PC-3 (cell line): Measurements from ENCODE around the gene SCRG1. TPM values are rescaled to one million over a fixed set of nuclear protein-coding genes. Genes with fewer than 3 reads are reported as not detected.

Source experiments
- ATAC-seq: fragments of 200-7000 bp; cut with Tn5 transposase; 2 replicates; pipeline ENCODE4 v1.9.1; 2020; ENCODE audit warnings: mild to moderate bottlenecking, moderate library complexity
- BruUV-seq: library from RNA; stranded (reverse); fragments of 400-500 nt; replicated peaks from 2 replicates; lab custom pipeline; 2021; lab: Mats Ljungman, UMichigan
- CTCF ChIA-PET: fragments of 300-600 bp; sonication (Branson Sonifier 250); formaldehyde crosslinking; loops from one replicate; lab custom pipeline; 2022; ENCODE audit warnings: antibody characterized with exemption; lab: Charles Lee
- POLR2A ChIA-PET: fragments of 300-600 bp; sonication (Branson Sonifier 250); formaldehyde crosslinking; loops from one replicate; lab custom pipeline; 2022; ENCODE audit warnings: antibody characterized with exemption; ENCODE audit not compliant: unreplicated experiment; lab: Charles Lee
- DNase-seq: peaks from one replicate; pipeline ENCODE4 v3.0.0-alpha.2; 2015
- H2AFZ ChIP-seq: fragments of 300-600 bp; sonication (generic); 2 replicates; pipeline ENCODE4 v1.6.0; 2016; ENCODE audit warnings: antibody characterized with exemption, low read length
- H3F3A ChIP-seq: fragments of 300-600 bp; sonication (generic); one replicate; pipeline ENCODE4 v1.6.0; 2017; ENCODE audit warnings: antibody characterized with exemption, low read length, control low read depth, mild to moderate bottlenecking; ENCODE audit not compliant: unreplicated experiment
- H3K27ac ChIP-seq: fragments of 300-600 bp; sonication (generic); 2 replicates; pipeline ENCODE4 v1.5.1; 2016; ENCODE audit warnings: mild to moderate bottlenecking, low read length
- H3K27me3 ChIP-seq: fragments of 300-600 bp; sonication (generic); 2 replicates; pipeline ENCODE4 v1.6.1; 2016; ENCODE audit warnings: low read length, mixed read lengths
- H3K36me3 ChIP-seq: fragments of 300-600 bp; sonication (generic); 2 replicates; pipeline ENCODE4 v1.6.1; 2016; ENCODE audit warnings: low read depth, mixed run types, low read length, mixed read lengths
- H3K4me1 ChIP-seq: fragments of 300-600 bp; sonication (generic); 2 replicates; pipeline ENCODE4 v1.5.1; 2016; ENCODE audit warnings: low read length; ENCODE audit not compliant: insufficient read depth
- H3K4me2 ChIP-seq: fragments of 300-600 bp; sonication (generic); 2 replicates; pipeline ENCODE4 v1.6.0; 2016; ENCODE audit warnings: low read length
- H3K4me3 ChIP-seq: fragments of 300-600 bp; sonication (generic); 2 replicates; pipeline ENCODE4 v1.5.1; 2016; ENCODE audit warnings: mild to moderate bottlenecking, low read length, mixed read lengths
- H3K79me2 ChIP-seq: fragments of 300-600 bp; sonication (generic); 2 replicates; pipeline ENCODE4 v1.6.1; 2017; ENCODE audit warnings: low read length, mixed read lengths
- H3K9ac ChIP-seq: fragments of 300-600 bp; sonication (generic); 2 replicates; pipeline ENCODE4 v1.6.0; 2016; ENCODE audit warnings: mild to moderate bottlenecking, low read length
- H3K9me2 ChIP-seq: fragments of 300-600 bp; sonication (generic); replicated peaks from 2 replicates; pipeline ENCODE4 v1.6.1; 2016; ENCODE audit warnings: mixed run types, low read length, mixed read lengths
- H3K9me3 ChIP-seq: fragments of 300-600 bp; sonication (generic); 2 replicates; pipeline ENCODE4 v1.6.1; 2016; ENCODE audit warnings: low read length, mixed read lengths
- H4K20me1 ChIP-seq: fragments of 300-600 bp; sonication (generic); 2 replicates; pipeline ENCODE4 v1.6.1; 2016; ENCODE audit warnings: low read length, mixed read lengths
- EZH2 ChIP-seq: fragments of 300-600 bp; sonication (generic); IDR thresholded peaks from one replicate; pipeline ENCODE4 v1.6.1; 2017; ENCODE audit warnings: antibody characterized with exemption, mild to moderate bottlenecking, low read length; ENCODE audit not compliant: unreplicated experiment
- EZH2phosphoT487 ChIP-seq: fragments of 300-600 bp; sonication (generic); IDR thresholded peaks from 2 replicates; pipeline ENCODE4 v1.6.1; 2018; ENCODE audit warnings: mild to moderate bottlenecking, antibody characterized with exemption, low read length, borderline replicate concordance
- intact Hi-C: fragments of 100-400 bp; cut with micrococcal nuclease; formaldehyde crosslinking; loops from 2 replicates; pipeline ENCODE4 v1.9.0; 2023
- total RNA-seq: library from RNA; depleted of rRNA; stranded (reverse); fragments of >200 nt; gene quantifications from 2 replicates; pipeline ENCODE4 v1.2.3, GENCODE V29; 2014
- TF ChIP-seq, protein P1 (sequence below): fragments of 300-600 bp; sonication (generic); conservative IDR thresholded peaks from 2 replicates; pipeline ENCODE4 v1.5.1; 2017; ENCODE audit warnings: antibody characterized with exemption, low read depth, mild to moderate bottlenecking, low read length

Gene SCRG1
- total RNA-seq, 1 experiment from 2014 or later, result not detected

DNA sequence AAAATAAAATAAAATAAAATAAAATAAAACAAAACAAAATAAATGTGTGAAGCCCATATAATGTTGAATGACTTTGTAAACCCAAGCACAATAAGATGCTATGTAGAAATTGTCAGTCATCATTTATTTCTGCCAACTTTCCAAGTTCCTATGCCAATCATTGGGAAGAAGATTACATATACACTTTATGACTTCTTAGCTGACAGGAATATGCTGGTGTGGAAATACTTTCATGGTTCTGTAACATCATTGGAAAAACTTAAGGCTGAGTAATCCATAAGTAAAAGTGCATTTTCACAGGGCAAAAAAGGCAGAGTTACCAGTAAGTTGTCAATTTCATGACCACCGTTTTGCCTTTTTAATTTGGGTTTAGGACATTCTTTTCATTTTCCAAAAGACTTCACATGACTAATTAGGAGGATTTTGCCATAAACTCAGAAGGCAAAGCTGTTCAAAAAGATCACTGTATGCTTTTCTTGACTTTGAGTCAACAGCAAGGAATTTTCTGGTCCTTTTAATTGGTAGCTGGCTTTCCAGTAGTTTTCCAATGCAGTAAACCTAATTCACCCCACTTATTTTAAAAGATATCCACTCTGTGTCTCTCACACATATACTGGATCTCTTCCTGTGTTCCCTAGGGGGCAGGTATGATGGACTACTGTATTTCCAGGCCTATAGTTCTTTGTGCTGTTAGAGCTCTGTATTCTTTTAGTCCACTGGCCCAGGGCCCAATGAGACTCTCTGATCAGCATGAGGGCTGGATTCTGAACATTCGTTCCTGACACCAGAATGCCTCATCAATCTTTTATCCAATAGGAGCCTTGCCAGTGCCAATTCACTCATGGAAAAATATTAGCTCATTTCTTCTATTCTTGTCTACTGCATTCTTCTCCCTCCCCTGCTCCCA lies 26.2 kb upstream of the SCRG1 start:
- no peak overlapping the region for H3K9ac ChIP-seq

DNA sequence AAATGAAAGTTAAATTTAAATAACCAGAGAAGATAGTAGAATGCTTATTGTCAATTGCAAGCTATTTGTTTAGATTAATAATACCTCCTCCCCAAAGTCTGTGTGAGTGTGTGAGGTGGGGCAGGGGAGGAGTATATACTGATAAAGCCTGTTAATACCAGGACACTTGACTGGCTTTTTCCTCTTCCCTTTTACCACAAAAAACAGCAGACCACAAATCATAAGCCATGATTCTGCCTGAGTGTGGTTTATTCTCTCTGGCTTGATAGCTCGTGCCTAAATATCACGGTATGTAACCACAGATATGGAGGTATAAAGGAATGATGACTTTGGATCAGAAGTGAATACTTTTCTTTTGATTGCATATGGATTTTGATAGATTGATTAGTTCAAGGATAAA lies 21.9 kb upstream of the SCRG1 start:
- CTCF ChIA-PET, result interaction anchor here (0.6 to 1.1 kb wide), 6 partner anchors 67 to 522 kb away, joined by 3 to 11 read pairs (median 4); no protein-coding TSS in a partner anchor
- Histone ChIP-seq H3K9me3 (no peaks in the 10 kb centered on the region), H3K79me2 (no peaks in the 10 kb centered on the region), H3K4me1 (peaks cover 32% of the 10 kb centered on the region), H3K27ac (no peak overlapping the region), H2AFZ (no peak overlapping the region), H3K9me2 (no peaks in the 10 kb centered on the region), H3F3A (no peaks in the 10 kb centered on the region), H3K4me3 (no peak overlapping the region), H3K27me3 (no peaks in the 10 kb centered on the region), H3K9ac (no peak overlapping the region), H3K4me2 (no peak overlapping the region), H3K36me3 (no peaks in the 10 kb centered on the region), H4K20me1 (no peaks in the 10 kb centered on the region)
- POLR2A ChIA-PET, result no interaction called here
- BruUV-seq, result no TSS peak
- TF ChIP-seq EZH2 (no peak), EZH2phosphoT487 (no peak)
- TF ChIP-seq, protein P1, sequence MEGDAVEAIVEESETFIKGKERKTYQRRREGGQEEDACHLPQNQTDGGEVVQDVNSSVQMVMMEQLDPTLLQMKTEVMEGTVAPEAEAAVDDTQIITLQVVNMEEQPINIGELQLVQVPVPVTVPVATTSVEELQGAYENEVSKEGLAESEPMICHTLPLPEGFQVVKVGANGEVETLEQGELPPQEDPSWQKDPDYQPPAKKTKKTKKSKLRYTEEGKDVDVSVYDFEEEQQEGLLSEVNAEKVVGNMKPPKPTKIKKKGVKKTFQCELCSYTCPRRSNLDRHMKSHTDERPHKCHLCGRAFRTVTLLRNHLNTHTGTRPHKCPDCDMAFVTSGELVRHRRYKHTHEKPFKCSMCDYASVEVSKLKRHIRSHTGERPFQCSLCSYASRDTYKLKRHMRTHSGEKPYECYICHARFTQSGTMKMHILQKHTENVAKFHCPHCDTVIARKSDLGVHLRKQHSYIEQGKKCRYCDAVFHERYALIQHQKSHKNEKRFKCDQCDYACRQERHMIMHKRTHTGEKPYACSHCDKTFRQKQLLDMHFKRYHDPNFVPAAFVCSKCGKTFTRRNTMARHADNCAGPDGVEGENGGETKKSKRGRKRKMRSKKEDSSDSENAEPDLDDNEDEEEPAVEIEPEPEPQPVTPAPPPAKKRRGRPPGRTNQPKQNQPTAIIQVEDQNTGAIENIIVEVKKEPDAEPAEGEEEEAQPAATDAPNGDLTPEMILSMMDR, result no peak
- no peak for ATAC-seq
- intact Hi-C loops, result loop anchor here (1.0 kb wide), 1 partner anchor 74 kb away; no protein-coding TSS in a partner anchor
- no peak for DNase-seq

More for the DNA sequence above, 26.2 kb upstream of the SCRG1 start:
- intact Hi-C loops, result no loop called here
- BruUV-seq, result no TSS peak
- H3F3A ChIP-seq, result no peaks in the 10 kb centered on the region
- H3K79me2 ChIP-seq, result no peaks in the 10 kb centered on the region
- no peaks in the 10 kb centered on the region for H3K9me3 ChIP-seq
- H3K4me3 ChIP-seq, result no peak overlapping the region
- peaks cover 6% of the 10 kb centered on the region; the same call in 1 of the 2 replicates for H3K4me1 ChIP-seq
- H4K20me1 ChIP-seq, result no peaks in the 10 kb centered on the region
- H3K9me2 ChIP-seq, result no peaks in the 10 kb centered on the region
- no peak overlapping the region for H2AFZ ChIP-seq
- POLR2A ChIA-PET, result no interaction called here
- ATAC-seq (no peak), DNase-seq (peak; percentile 20)
- 0 out of 2 replicates have a peak overlapping the region, but pooled peaks have one; percentile 13 for H3K4me2 ChIP-seq
- CTCF ChIA-PET, result interaction anchor here (0.6 kb wide), 1 partner anchor 85 kb away, joined by 3 read pairs; no protein-coding TSS in a partner anchor
- no peaks in the 10 kb centered on the region for H3K27me3 ChIP-seq
- no peaks in the 10 kb centered on the region for H3K36me3 ChIP-seq
- TF ChIP-seq, protein P1, result no peak
- no peak for TF ChIP-seq EZH2
- no peak for TF ChIP-seq EZH2phosphoT487
- no peak overlapping the region for H3K27ac ChIP-seq
